Measurements from ENCODE around the gene GAS7. TPM values are rescaled to one million over a fixed set of nuclear protein-coding genes. Genes with fewer than 3 reads are reported as not detected.

GAS7 gene
- total RNA-seq, 1 experiment from 2014 or later, result 6.0 TPM

DNA sequence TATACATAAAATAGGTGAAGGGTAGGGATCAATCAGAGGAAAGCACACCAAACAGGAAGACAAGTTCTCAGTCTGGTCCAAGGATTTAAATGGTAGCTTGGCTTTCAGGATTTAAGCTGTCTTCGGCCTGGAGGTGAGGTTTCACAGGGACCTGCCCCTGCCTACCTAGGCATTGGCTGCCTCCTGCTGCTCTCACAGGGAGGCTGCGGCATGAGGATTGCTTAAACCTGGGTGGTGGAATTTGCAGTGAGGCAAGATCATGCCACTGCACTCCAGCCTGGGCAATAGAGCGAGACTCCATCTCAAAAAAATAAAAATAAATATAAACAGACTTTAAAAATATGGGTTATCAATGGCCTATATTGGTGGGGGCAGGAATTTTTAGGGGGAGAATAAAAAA, 114.5 kb downstream of the GAS7 start:
- Histone ChIP-seq H3K18ac (ENCODE audit: insufficient read length, low read depth, low read length) (no peak overlapping the region), H3K79me2 (ENCODE audit: insufficient read depth, low read length) (no peaks in the 10 kb centered on the region), H3K23me2 (ENCODE audit: insufficient read length, low read depth, low read length, poor library complexity, severe bottlenecking) (no peaks in the 10 kb centered on the region), H3K79me1 (ENCODE audit: insufficient read depth, low read depth, low read length, poor library complexity, severe bottlenecking) (no peaks in the 10 kb centered on the region), H2BK20ac (ENCODE audit: low read depth, low read length, poor library complexity, severe bottlenecking) (no peak overlapping the region), H3K56ac (ENCODE audit: insufficient read length, low read depth, low read length) (no peak overlapping the region), H3K9ac (ENCODE audit: extremely low read depth, insufficient read length, low read length) (no peak overlapping the region), H3K23ac (ENCODE audit: insufficient read length, low read depth, low read length) (no peak overlapping the region), H3K4ac (ENCODE audit: low read depth, low read length) (no peak overlapping the region), H2BK15ac (ENCODE audit: low read depth, low read length) (no peak overlapping the region), H3K27me3 (ENCODE audit: insufficient read depth, low read length) (no peaks in the 10 kb centered on the region), H2BK5ac (ENCODE audit: insufficient read length, low read length) (no peak overlapping the region), H2BK12ac (ENCODE audit: insufficient read length, low read depth, low read length) (no peak overlapping the region), H2AFZ (ENCODE audit: low read length) (no peak overlapping the region), H2BK120ac (ENCODE audit: low read depth, low read length, poor library complexity, severe bottlenecking) (no peak overlapping the region), H3T11ph (ENCODE audit: low read length) (no peak overlapping the region), H4K8ac (replicated peaks; ENCODE audit: insufficient read length, low read depth, low read length) (no peak overlapping the region), H3K9me3 (ENCODE audit: control insufficient read depth, low read depth, low read length) (peaks cover 5% of the 10 kb centered on the region), H3K14ac (ENCODE audit: insufficient read depth, low read length) (no peak overlapping the region), H4K91ac (ENCODE audit: insufficient read length, low read depth, low read length) (no peak overlapping the region), H4K5ac (ENCODE audit: insufficient read length, low read depth, low read length) (no peak overlapping the region), H3K27ac (ENCODE audit: insufficient read length, low read depth, low read length) (no peak overlapping the region), H3K4me1 (ENCODE audit: insufficient read depth, low read length) (no peaks in the 10 kb centered on the region), H4K20me1 (ENCODE audit: control insufficient read depth, insufficient read depth, insufficient read length) (no peaks in the 10 kb centered on the region), H2AK5ac (ENCODE audit: insufficient read length, low read length) (no peak overlapping the region), H3K4me2 (ENCODE audit: insufficient read depth, insufficient read length, low read length) (no peak overlapping the region)
- WGBS (ENCODE audit: extremely low coverage, insufficient read length, low lambda C conversion rate), result no CpG with 5 or more reads among the region's 3 CpGs
- DNase-seq, result no peak
- H3K9me3 Mint-ChIP-seq, result peaks cover 8 to 11% of the 10 kb centered on the region in 2 experiments
- peaks cover 0 to 4% of the 10 kb centered on the region in 2 experiments; a peak in 2 of 4 replicates for H3K4me1 Mint-ChIP-seq
- peaks cover 5 to 11% (median 8%) of the 10 kb centered on the region in 3 experiments; a peak in 6 of 7 replicates for H3K36me3 Mint-ChIP-seq (ENCODE audit: insufficient read depth in 1 of 3, low read depth in 3 of 3)
- H3K27ac Mint-ChIP-seq, result no peak overlapping the region
- TF ChIP-seq, protein P1, sequence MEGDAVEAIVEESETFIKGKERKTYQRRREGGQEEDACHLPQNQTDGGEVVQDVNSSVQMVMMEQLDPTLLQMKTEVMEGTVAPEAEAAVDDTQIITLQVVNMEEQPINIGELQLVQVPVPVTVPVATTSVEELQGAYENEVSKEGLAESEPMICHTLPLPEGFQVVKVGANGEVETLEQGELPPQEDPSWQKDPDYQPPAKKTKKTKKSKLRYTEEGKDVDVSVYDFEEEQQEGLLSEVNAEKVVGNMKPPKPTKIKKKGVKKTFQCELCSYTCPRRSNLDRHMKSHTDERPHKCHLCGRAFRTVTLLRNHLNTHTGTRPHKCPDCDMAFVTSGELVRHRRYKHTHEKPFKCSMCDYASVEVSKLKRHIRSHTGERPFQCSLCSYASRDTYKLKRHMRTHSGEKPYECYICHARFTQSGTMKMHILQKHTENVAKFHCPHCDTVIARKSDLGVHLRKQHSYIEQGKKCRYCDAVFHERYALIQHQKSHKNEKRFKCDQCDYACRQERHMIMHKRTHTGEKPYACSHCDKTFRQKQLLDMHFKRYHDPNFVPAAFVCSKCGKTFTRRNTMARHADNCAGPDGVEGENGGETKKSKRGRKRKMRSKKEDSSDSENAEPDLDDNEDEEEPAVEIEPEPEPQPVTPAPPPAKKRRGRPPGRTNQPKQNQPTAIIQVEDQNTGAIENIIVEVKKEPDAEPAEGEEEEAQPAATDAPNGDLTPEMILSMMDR (conservative IDR thresholded peaks at IDR 0.05), result no peak
- no peaks in the 10 kb centered on the region for H3K27me3 Mint-ChIP-seq (ENCODE audit: low read depth)
- H3K4me3 Mint-ChIP-seq, result no peak overlapping the region
